ENCODE data around the gene PRRG2.

The PRRG2 gene

GRCh38 chr19:49624967-49625910 is 44.1 kb downstream of the PRRG2 start:
- TF ChIP-seq NFIC (IDR thresholded peaks at IDR 0.05) (no peak), TCF12 (IDR thresholded peaks at IDR 0.05; ENCODE audit: low read depth) (no peak), USF1 (IDR thresholded peaks at IDR 0.05) (no peak), REST (IDR thresholded peaks at IDR 0.05; ENCODE audit: low read depth) (no peak), RAD21 (IDR thresholded peaks at IDR 0.05; ENCODE audit: low read depth) (no peak), CEBPB (IDR thresholded peaks at IDR 0.05) (no peak), CREB1 (IDR thresholded peaks at IDR 0.05; ENCODE audit: low read depth) (no peak), EGR1 (IDR thresholded peaks at IDR 0.05) (no peak), EP300 (IDR thresholded peaks at IDR 0.05; ENCODE audit: borderline replicate concordance) (no peak), FOXM1 (IDR thresholded peaks at IDR 0.05; ENCODE audit: borderline replicate concordance, low read depth) (no peak), TEAD4 (IDR thresholded peaks at IDR 0.05) (no peak), ZBTB7A (IDR thresholded peaks at IDR 0.05; ENCODE audit: low read depth) (no peak), MAX (IDR thresholded peaks at IDR 0.05) (no peak), TAF1 (IDR thresholded peaks at IDR 0.05; ENCODE audit: low read depth) (no peak), YY1 (IDR thresholded peaks at IDR 0.05; ENCODE audit: low read depth) (no peak)

DNA sequence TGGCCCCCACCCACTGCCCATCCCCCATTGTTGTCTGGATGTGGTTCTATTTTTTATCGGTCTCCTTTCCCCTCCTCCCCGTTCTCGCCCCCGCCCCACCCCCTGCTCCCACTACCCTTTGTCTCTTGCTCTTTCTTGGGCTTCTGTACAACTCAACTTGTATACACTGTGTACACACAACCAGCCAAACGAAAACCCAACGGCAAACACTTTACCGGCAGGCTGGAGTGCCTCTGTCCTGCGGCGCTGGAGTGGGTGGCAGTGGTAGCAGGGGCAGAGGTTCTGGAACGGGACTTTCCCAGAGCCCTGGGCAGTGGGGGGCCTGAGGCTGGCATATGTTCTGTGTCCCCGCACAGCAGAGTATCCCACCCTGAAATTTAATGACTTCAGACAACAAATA is 45.1 kb downstream of the PRRG2 start:
- TF ChIP-seq EGR1 (IDR thresholded peaks at IDR 0.05): no peak

GRCh38 chr19:49629659-49630058 is 48.5 kb downstream of the PRRG2 start:
- TF ChIP-seq TAF1 (IDR thresholded peaks at IDR 0.05; ENCODE audit: low read depth): no peak
- TF ChIP-seq TCF12 (IDR thresholded peaks at IDR 0.05; ENCODE audit: low read depth): no peak
- no peak for TF ChIP-seq NFIC (IDR thresholded peaks at IDR 0.05)
- TF ChIP-seq TEAD4 (IDR thresholded peaks at IDR 0.05): no peak
- TF ChIP-seq EGR1 (IDR thresholded peaks at IDR 0.05): no peak
- no peak for TF ChIP-seq USF1 (IDR thresholded peaks at IDR 0.05)
- TF ChIP-seq EP300 (IDR thresholded peaks at IDR 0.05; ENCODE audit: borderline replicate concordance): no peak
- no peak for TF ChIP-seq FOXM1 (IDR thresholded peaks at IDR 0.05; ENCODE audit: borderline replicate concordance, low read depth)
- TF ChIP-seq CREB1 (IDR thresholded peaks at IDR 0.05; ENCODE audit: low read depth): no peak
- TF ChIP-seq MAX (IDR thresholded peaks at IDR 0.05): no peak
- TF ChIP-seq CEBPB (IDR thresholded peaks at IDR 0.05): no peak
- no peak for TF ChIP-seq RAD21 (IDR thresholded peaks at IDR 0.05; ENCODE audit: low read depth)
- no peak for TF ChIP-seq ZBTB7A (IDR thresholded peaks at IDR 0.05; ENCODE audit: low read depth)

GRCh38 chr19:49631014-49631588 is 50.0 kb downstream of the PRRG2 start:
- TF ChIP-seq NFIC (IDR thresholded peaks at IDR 0.05) (0 out of 2 replicates have a peak, but pooled peaks have one; percentile 6), TCF12 (IDR thresholded peaks at IDR 0.05; ENCODE audit: low read depth) (no peak)

- TF ChIP-seq RAD21 (IDR thresholded peaks at IDR 0.05; ENCODE audit: low read depth) (no peak), NFIC (IDR thresholded peaks at IDR 0.05) (no peak), CREB1 (IDR thresholded peaks at IDR 0.05; ENCODE audit: low read depth) (no peak), TCF12 (IDR thresholded peaks at IDR 0.05; ENCODE audit: low read depth) (no peak), EGR1 (IDR thresholded peaks at IDR 0.05) (no peak)
These were observed 50.6 kb downstream of the PRRG2 start for GRCh38 chr19:49631610-49632192.

DNA sequence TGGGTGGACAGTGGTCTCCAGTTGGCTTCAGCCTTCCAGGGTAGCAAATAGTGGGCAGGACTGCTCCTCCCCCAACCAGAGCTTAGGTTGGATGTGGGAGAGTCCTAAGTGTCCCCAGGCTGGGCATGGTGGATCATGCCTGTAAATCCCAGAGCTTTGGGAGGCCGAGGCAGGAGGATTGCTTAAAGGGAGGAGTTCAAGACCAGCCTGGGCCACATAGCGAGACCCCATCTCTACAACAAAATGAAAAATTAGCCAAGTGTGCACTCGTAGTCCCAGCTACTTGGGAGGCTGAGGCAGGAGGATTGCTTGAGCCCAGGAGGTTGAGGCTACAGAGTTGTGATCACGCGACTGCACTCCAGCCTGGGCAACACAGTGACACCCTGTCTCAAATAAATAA is 51.5 kb downstream of the PRRG2 start:
- TF ChIP-seq NFIC (IDR thresholded peaks at IDR 0.05) (no peak), EGR1 (IDR thresholded peaks at IDR 0.05) (no peak), CEBPB (IDR thresholded peaks at IDR 0.05) (no peak), TCF12 (IDR thresholded peaks at IDR 0.05; ENCODE audit: low read depth) (no peak), TEAD4 (IDR thresholded peaks at IDR 0.05) (no peak), YY1 (IDR thresholded peaks at IDR 0.05; ENCODE audit: low read depth) (no peak), MAX (IDR thresholded peaks at IDR 0.05) (no peak), TAF1 (IDR thresholded peaks at IDR 0.05; ENCODE audit: low read depth) (no peak), FOXM1 (IDR thresholded peaks at IDR 0.05; ENCODE audit: borderline replicate concordance, low read depth) (no peak), USF1 (IDR thresholded peaks at IDR 0.05) (no peak), REST (IDR thresholded peaks at IDR 0.05; ENCODE audit: low read depth) (no peak), EP300 (IDR thresholded peaks at IDR 0.05; ENCODE audit: borderline replicate concordance) (no peak), RAD21 (IDR thresholded peaks at IDR 0.05; ENCODE audit: low read depth) (no peak), ZBTB7A (IDR thresholded peaks at IDR 0.05; ENCODE audit: low read depth) (no peak)
